ENCODE data around the gene TUBB4B.

GRCh38 chr9:137222190-137223077, 18.7 kb upstream of the TUBB4B start, which contains the start of gene RNF208:
- TF ChIP-seq CTCF (IDR thresholded peaks at IDR 0.05) (no peak), EP300 (IDR thresholded peaks at IDR 0.05) (no peak)

All from stomach (tissue), 4 donors.